NOMO-1 treated with DMSO at 0.1 percent for 48 hours (cell line): ENCODE data around the gene FAM193B.
A peak's percentile ranks its signal among the peaks of the same experiment; 100 is the strongest.

Source experiments
- DNase-seq: peaks from one replicate; lab custom pipeline; 2025; ENCODE audit not compliant: unreplicated experiment; lab: John Stamatoyannopoulos, UW

FAM193B gene

DNA sequence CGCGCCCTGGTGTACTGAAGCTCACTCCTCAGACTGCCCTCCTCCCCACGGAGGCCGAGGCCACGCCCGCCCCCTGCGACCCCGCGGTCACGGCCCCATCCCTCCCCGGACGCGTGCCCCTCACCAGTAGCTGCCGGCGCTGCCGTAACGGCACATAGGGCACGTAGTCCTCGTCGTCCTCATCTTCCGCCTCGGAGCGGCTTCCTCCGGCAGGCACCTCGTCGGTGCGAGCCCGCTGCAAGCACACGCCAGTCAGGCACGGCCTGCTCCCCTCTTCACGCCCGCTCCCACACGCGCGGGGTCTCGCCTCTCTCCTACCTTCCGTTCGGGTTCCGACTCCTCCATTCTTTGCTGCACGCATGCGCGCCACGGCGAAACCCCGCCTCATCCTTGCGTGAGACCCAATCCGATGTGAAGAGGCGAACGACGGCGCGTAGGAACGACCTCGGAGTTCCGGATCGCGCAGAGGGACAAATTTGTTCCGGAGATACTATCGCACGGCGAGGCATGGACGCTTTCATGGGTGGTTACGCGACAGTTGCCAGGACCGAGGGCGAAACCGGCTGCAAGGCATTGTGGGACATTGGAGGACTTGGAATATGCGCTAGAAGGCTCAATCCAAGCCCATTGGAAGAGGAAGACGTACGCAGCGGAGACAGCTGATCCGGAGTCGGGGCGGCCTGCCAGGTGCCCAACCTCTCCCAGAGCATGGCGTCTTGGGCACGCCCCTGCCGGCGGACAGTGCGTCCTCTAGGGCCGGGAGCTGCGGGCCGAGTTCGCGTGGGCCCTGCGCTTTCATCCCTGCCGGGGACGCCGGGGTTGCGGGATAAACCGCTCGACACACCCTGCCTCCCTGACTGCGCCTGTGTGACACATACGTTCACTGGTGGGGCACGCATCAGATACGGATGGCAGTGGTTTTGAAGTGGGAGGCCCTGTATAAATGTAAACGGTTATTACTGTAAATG is 37.5 kb downstream of the FAM193B start, which contains the start of gene DDX41:
Gene DDX41 (minus strand): TSS at position 361 of the 968 bp plus-strand sequence. CDS start 16 bp downstream, at position 345.
- DNase-seq: peak; percentile 99

DNA sequence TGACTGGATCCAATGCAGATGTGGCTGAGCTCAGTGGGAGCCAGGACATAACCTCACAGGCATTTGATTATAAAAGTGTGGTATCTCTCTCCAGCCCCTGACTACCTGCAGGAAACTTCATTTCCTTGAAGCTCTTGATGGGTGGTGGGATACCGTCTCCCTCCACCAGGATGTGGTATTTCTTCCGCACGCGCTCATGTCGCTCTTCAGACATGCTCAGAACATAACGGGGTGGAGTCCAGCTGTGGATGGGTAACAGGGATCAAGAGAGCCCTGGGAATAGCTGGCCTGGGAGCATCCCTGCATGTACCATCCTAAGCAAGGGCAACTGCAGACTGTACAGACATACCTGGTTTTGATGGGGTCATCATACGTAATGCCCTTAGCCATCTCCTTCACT is 38.8 kb downstream of the FAM193B start:
- no peak for DNase-seq

DNA sequence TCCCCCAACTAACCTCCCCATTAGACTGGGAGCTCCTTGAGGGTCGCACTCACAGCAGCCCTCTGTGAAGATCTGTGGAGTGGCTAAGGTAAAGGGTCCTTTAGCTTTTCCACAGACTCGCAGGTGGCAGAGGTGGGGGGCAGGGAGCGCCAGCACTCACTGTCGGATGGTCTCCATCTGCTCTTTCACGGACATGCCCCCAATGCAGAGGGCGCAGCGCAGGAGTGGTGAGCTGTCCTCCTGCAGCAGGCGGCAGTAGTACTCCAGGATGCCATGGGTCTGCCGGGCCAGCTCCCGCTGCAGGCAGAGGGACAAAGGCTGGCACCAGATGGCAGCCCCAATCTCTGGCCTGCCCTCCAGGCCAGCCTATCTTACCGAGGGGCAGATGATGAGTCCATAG is 39.8 kb downstream of the FAM193B start:
- no peak for DNase-seq

DNA sequence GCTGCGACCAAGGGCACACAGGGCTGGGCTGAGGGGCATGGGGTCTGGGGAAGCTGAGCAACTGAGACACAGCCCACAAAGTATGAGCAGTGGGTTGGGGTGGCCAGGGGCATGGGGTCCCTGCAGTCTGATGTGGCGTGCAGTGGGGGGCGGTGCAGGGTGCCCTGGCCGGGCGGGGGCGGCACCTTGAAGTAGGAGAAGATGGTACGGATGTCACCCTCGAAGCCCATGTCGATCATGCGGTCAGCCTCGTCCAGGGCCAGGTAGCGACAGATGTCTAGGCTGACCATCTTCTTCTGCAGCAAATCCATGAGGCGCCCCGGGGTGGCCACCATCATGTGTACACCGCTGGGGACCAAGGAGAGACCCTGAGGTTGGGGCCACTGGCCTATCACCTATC is 40.9 kb downstream of the FAM193B start:
- DNase-seq: no peak

DNA sequence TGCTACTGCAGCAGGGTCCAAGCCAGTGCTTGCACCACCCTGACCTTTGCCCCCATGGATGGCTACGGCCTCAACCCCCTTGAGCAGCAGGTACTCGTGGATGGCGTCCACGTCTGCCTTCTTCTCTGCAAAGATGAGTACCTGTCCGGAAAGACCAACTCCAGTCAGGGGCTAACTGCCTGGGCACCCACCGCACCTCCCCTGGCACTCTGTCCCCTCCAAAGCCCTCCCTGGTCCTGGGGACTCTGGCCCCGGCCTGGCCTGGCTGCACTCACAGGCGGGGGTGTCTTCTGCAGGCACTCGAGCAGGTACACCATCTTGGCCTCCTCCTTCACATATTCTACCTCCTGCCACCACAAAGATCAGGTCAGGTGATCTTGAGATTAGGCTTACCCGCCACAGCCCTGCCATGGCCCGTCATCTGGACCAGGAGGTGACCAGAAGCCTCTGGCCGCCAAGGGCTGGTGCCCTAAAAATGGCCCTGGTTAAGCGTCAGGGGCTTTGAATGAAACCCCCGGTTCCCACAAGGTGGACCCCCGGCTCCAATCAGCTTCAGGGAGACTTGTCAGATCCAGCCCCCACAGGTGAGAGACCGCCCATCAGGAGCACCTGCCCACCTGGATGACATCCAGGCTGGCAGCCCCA is 41.5 kb downstream of the FAM193B start:
- DNase-seq: no peak

DNA sequence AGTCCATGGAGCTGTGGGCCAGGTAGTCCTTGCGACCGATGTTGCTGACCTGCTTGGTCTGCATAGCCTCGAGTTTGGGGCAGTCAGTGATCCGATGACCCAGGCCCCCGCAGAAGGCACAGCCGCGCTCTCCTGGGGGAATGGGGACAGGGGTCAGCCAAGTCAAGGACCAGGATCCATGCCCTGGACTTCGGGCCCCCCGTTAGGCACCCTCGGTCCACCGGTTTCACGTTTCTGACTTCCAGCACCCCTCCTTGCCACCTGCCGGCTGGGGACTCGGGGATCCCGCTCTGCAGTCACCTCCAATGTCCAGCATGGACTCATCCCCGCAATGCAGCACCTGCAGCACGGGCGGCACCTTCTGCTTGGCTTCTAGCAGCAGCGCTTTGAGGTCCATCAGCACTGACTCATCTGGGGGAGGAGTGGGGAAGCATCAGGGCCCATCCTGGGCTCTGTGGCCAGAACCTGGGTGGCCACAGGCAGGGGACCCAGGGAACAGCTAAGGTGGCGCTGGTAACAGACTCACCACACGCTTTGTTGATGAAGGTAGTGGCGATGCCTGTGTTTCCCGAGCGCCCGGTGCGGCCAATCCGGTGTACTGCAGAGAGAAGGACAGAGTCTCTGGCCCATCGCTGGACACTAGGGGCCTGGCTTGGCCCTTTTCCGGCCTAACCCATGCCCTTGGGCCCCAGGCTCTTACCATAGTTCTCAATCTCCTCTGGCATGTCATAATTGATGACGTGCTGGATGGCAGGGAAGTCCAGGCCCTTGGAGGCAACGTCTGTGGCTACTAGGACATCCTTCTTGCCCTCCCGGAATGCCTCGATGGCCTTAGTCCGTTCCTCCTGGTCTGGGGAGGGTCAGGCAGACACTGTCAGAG is 42.3 kb downstream of the FAM193B start:
- DNase-seq: no peak

DNA sequence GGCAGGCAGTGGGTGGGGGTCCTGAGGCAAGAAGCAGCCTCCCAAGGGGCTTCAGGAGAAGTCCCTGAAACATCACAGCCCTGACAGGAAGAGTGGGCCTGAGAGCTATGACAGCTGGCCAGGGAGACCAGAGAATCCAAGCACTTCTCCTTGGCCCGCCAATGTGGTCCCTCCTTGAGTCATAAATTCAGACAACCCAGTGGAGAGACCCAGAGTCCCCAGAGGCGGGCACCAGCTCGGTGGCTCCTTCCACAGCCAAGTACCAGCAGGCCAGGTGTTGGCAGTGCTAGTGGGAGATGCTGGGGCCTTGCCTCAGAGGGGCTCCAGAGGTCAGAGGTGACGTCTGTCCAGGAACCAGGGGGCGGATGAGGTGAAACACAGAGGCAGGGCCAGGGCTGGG is 43.2 kb downstream of the FAM193B start:
- no peak for DNase-seq

DNA sequence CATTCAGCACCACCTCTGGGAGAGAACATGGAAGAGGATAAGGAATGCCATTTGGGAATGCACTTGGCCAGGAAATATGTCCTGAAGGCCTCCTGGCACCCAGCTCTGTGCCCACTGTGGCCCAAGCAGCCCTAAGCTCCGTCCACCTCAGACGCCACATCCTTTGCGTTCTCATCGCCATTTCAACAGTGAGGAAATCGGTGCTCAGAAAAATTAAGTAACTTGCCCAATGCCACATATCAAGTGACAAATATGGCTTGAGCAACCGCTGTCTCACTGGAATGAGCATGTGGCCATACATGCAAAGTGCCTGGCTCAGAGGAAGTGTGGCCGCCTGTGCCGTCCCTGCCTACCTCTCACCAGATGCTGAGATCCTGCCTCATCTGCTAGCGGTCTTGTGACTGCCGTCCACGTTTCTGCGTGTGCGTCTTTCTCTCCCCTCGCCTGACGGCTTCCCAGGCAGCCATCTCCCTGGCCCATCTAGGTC is 43.8 kb downstream of the FAM193B start:
- peak; percentile 98 for DNase-seq

DNA sequence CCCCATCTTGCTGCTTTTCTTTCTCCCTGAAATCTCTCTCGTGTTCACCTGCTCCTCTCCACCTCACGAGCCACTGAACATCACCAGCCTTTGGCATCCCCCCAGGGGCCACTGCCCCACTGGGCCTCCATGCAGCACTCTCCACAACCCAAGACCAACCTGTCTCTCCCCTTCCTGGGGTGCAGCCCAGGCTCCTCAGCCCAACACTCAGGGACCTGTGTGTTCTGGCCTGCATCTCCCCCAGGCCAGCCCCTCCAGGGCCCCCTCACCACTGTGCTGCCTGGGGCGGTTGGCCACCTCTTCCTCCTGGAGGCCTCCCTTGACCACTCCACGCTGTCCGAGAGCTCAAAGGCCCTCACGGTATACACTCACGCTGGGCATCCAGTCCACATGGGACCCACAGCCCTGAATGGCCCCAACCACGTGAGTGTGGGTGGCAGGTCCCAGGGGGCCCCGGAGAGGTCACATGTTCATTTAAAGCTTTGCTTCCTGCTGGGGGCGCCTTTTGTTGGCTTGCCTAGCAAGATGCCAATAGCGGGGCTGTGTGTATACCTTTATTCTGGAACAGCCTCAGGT is 44.3 kb downstream of the FAM193B start:
- peak; percentile 30 for DNase-seq

DNA sequence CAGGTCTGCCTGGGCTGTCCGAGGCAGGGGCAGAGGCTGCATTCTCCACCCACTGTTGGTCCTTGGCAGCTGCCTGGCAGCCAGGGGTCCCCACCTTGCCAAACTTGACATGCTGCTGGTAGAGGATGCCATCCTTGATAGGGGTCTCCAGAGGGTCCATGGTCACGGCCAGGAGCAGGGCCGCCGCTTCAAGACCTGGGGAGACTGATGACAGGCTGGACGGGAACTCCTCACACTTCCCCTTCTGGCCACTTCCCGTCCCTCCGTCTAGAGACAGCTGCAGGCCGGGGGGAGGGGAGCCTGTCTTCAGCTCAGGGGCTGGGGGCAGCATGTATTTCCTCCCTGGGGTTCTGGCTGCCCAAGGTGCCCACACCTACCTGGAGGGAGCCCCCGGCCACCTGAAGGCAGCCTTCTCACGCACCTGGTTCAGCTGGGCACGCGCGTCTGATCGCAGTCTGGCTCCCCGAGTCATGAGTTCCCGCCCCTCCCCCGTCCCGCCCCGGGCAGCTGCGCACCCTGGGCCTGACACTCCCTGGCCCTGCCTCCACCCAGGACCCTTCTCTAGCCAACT is 44.9 kb downstream of the FAM193B start, which contains the start of gene DOK3:
Gene DOK3 (minus strand): TSS at position 446 of the 571 bp plus-strand sequence. CDS start 286 bp downstream, at position 160.
- DNase-seq: peak; percentile 64

DNA sequence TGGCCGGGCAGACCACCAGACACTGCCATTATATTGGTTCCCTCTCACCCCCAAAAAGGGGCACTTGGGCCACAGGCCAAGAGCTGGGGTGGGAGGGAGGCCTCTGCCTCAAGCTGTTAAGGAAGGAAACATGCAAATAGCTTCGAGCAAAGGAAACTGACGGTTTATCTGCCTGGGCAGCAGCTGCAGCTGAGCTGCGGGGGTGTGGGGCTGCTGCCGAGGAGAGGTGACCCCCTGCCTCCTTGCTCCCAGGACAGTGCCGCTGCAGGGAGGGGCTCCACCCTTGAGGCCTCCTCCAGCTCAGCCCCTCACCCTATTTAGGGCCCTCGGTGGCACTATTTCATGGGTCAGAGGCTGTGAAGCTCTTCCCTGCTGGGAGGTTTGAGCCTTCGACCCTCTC is 45.5 kb downstream of the FAM193B start:
- DNase-seq: peak; percentile 26

DNA sequence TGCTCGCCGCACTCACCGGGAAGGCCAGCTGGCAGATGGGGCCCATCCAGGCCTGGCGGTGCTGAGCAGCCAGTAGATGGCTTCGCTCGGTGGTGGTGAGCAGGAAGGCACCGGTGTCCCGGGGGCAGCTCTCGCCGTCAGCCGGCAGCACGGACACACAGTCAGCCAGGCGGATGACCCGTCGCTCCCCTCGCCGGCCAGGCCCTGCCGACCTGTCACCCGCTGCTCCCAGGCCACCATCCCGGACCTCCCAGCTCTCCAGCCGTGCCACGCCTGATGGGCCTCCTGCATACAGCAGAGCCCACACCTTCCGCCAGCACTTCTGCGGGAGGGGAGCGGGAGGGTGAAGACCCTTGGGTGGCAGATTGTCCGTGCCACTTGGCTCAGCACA is 46.1 kb downstream of the FAM193B start:
- no peak for DNase-seq

DNA sequence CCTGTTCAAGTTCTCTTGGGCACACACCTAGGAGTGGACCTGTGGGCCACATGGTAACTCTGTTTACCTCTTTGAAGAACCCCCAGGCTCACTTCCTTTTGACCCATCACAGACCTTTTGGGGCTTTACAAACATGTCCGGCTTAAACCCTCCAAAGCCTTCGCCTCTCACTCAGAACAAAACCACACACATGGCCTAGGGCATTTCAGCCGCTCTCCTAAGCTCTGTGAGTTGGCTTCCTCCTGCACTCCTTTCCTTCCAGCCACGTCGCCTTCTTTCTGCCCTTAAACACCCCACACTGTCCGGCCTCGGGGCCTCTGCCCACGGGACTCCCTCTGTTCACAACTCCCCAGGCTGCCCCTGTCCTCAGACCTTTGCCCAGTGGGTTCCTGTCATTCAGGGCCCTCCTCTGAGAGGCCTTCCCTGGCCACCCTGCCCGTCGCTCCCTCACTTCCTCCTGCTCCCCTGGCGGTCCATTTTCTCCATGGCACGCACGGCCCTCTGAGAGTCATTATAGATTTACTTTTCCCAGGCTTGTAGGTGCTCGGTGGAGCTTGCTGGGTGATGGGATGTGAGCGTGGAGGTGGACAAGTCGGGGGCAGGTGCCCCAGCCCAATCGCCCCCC is 46.7 kb downstream of the FAM193B start:
- DNase-seq: peak; percentile 35

DNA sequence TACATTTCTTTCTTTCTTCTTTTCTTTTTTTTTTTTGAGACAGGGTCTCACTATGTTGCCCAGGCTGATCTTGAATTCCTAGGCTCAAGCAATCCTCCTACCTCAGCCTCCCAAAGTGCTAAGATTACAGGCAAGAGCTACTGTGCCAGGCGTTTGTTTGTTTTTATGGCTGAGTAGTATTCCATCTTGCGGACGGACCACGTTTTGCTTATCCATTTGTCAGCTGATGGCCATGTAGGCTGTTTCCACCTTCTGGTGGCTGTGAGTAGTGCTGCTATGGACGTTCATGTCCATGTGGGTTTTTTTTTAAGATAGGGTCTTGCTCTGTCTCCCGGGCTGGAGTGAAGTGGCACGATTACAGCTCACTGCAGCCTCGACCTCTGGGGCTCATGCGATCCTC is 47.2 kb downstream of the FAM193B start:
- DNase-seq: no peak

DNA sequence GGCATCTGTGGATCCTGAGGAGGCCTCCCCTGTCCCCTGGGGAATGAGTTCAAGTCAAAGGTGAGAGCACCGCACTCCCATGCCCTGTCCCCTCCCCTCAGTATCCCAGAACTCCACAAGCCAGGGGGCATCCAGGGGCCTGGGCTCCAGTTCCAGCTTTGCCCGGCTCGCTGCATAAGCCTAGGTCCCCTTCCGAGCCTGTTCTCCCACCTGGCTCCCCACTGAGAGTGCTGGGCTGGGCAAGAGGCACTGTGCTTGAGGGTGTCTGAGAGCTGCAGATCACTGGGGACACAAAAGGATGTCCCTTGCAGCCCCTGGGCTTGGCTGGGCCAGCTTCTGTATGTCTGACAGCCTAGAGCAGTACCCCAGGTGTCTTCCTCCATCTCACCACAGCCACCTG is 49.3 kb downstream of the FAM193B start:
- no peak for DNase-seq

DNA sequence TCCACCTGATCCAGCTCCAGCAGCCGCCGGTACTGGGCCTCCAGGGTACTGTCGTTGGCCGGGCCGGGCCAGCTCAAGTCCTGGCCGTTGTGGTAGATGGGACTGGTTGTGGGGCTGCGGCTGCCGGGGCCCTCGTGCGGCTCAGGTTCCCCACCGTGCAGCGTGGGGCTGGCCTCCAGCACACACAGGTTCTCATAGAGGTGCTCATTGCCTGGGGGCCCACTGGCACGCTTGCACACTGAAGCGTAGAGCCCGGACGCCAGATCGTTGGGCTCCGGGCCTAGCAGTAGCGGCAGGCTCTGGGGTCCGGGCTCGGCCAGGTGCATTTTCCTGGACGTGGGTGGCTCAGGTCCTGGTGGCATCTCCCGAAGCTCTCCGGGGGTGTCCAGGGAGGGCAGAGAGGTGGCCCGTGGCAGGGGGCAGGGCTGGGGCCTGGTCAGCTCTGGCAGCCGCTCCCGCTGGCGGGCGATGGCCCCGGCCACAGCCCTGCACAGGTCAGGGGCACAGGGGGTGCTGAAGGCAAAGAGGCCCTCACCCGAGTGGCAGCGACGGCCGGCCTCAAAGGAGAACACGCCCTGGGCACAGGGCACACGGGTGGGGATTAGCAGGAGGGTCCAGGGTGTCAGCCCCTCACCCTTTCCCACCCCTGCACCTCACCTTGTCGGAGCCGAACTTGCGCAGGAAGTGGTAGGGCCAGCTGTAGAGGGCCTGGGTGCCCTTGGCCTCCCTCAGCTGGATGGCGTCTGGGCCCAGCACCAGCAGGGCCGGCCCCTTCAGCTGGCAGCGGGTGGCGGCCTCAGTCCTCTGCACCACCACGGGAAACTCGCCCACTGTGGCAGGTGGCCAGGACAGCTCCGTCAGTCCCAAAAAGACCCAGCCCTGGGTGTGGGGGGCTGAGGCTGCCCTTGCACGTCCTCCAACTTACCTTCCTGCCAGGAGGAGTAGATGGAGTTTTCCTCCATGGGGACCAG is 50.0 kb downstream of the FAM193B start:
- no peak for DNase-seq

DNA sequence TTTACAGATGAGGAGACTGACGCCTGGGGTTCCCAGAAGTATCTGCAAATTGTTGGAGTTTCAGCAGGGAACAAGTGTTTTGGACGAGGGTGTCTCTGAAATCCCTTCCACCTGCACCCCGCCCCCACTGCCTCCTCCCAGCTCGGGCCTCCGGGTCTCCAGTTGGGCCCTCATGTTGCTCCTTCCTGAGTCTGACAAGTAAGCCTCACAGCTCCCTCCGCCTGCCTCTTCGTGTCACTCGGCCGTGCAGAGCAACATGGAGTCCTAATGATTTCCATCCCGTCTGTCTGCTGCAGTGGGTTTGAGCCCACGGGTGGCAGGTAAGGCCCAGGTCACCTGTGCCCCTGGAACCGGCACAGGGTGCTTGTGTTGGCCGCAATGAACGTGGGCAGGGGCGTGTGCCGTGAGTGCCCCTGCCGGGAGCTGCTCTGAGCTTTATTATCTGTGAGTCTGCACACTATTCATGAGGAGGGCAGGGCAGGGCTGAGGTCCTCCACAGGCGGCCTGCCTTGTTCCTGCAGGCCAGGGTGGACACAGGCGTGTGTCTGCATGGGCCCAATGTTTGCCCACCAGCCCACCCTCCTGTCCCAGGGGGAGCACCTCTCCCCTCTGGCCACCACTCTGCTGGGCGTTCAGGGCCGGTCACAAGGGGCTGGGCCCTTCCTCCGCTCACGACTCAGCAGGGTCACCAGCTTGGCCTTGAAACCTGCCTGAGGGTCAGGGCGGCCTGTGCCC is 50.8 kb downstream of the FAM193B start:
- DNase-seq: no peak

DNA sequence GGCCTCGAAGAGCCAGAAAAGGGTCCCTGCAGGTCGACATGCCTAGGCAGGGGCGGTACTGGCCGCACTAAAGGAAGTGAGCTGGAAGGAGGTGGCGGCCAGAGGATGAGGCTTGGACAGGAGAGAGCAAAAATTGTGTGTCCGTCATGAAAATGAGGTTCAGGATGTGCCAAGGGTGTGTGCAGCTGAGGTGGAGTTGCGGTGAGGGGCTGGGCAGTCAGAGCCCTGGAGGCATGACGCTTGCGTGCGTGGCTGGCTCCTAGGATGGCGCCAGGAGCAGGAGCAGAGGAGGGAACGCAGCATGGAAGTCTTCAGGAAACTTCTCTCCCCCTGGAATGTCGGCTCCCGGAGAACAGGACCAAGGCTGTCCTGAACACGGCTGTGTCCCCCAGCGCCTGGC is 51.5 kb downstream of the FAM193B start:
- no peak for DNase-seq
